ENCODE data around the gene RBBP4. TPM values are rescaled to one million over a fixed set of nuclear protein-coding genes. Genes with fewer than 3 reads are reported as not detected.
A peak's percentile ranks its signal among the peaks of the same experiment; 100 is the strongest.

Gene RBBP4
- total and polyA plus RNA-seq, 2 of the 13 experiments (the other 11 are each of a cell fraction or from before 2014, with no cell fraction given) = 64.4 to 166 TPM

DNA sequence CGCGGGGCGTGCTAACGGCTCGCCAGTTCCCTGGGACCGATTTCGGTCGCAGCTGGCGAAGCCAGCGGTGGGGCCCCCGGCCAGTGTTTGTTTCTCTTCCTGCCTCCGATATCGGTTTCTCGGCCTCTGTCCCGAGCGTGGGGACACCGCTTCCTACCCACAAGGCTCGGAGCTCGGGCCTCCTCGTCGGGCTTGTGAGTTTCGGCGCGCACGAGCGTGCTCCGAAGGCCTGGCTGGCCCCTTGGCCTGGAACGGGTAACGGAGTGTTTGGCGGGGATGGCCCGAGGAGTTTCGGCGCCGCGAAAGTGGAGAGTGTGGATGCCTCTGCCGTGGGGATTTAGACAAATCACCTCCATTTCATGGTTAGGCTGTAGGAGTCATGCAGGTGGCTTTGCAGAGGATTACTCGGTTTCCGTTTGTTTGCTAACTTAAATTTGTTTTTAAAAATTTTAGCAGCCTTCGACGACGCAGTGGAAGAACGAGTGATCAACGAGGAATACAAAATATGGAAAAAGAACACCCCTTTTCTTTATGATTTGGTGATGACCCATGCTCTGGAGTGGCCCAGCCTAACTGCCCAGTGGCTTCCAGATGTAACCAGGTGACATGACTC, 559 bp downstream of the RBBP4 start (continued):
- TF ChIP-seq MIXL1 (CRISPR knock-in tag; IDR thresholded peaks at IDR 0.05) = no peak
- TF ChIP-seq, protein P1, sequence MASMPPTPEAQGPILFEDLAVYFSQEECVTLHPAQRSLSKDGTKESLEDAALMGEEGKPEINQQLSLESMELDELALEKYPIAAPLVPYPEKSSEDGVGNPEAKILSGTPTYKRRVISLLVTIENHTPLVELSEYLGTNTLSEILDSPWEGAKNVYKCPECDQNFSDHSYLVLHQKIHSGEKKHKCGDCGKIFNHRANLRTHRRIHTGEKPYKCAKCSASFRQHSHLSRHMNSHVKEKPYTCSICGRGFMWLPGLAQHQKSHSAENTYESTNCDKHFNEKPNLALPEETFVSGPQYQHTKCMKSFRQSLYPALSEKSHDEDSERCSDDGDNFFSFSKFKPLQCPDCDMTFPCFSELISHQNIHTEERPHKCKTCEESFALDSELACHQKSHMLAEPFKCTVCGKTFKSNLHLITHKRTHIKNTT (CRISPR knock-in tag; IDR thresholded peaks at IDR 0.05) = no peak
- TF ChIP-seq ZNF12 (CRISPR knock-in tag; IDR thresholded peaks at IDR 0.05) = no peak
- TF ChIP-seq, protein P2, sequence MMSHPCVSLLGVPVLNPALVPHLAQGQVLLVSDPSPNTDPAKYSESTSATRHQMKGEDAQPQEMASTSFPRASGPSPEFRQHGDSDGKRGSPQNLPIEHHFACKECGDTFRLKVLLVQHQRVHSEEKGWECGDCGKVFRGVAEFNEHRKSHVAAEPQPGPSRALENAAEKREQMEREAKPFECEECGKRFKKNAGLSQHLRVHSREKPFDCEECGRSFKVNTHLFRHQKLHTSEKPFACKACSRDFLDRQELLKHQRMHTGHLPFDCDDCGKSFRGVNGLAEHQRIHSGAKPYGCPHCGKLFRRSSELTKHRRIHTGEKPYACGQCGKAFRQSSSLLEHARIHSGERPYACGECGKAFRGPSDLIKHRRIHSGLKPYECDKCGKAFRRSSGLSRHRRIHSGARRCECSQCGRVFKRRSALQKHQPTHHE (CRISPR knock-in tag; IDR thresholded peaks at IDR 0.05; ENCODE audit: borderline replicate concordance) = no peak
- TF ChIP-seq BRCA1 (CRISPR knock-in tag; IDR thresholded peaks at IDR 0.05) = 0 out of 2 replicates have a peak, but pooled peaks have one; percentile 4
- TF ChIP-seq SRSF9 (IDR thresholded peaks at IDR 0.05; ENCODE audit: borderline replicate concordance, insufficient read depth, low read depth, low read length, poor library complexity, severe bottlenecking) = no peak
- 0 out of 2 replicates have a peak, but pooled peaks have one; percentile 6 for TF ChIP-seq FOXO1 (CRISPR knock-in tag; IDR thresholded peaks at IDR 0.05)
- TF ChIP-seq ZBTB42 (CRISPR knock-in tag; IDR thresholded peaks at IDR 0.05) = no peak
- TF ChIP-seq NONO (IDR thresholded peaks at IDR 0.05) = no peak
- no peak for TF ChIP-seq NONO (CRISPR knock-in tag; conservative IDR thresholded peaks at IDR 0.05)
- no peak for TF ChIP-seq CEBPB (IDR thresholded peaks at IDR 0.05; ENCODE audit: borderline replicate concordance, low read depth, low read length)
- TF ChIP-seq, protein P3, sequence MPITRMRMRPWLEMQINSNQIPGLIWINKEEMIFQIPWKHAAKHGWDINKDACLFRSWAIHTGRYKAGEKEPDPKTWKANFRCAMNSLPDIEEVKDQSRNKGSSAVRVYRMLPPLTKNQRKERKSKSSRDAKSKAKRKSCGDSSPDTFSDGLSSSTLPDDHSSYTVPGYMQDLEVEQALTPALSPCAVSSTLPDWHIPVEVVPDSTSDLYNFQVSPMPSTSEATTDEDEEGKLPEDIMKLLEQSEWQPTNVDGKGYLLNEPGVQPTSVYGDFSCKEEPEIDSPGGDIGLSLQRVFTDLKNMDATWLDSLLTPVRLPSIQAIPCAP (CRISPR knock-in tag; IDR thresholded peaks at IDR 0.05; ENCODE audit: low read depth) = 0 out of 2 replicates have a peak, but pooled peaks have one; percentile 39
- TF ChIP-seq ZNF670 (CRISPR knock-in tag; IDR thresholded peaks at IDR 0.05; ENCODE audit: borderline replicate concordance) = peak; percentile 44; the same call in 1 of the 2 replicates
- no peak for TF ChIP-seq DNMT3B (CRISPR knock-in tag; conservative IDR thresholded peaks at IDR 0.05)
- TF ChIP-seq, protein P4, sequence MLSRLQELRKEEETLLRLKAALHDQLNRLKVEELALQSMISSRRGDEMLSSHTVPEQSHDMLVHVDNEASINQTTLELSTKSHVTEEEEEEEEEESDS (CRISPR knock-in tag; IDR thresholded peaks at IDR 0.05; ENCODE audit: borderline replicate concordance) = no peak
- TF ChIP-seq ZBTB8A (CRISPR knock-in tag; IDR thresholded peaks at IDR 0.05; ENCODE audit: borderline replicate concordance, low read depth) = no peak
- peak; percentile 72; the same call in 1 of the 2 replicates for TF ChIP-seq ZNF598 (CRISPR knock-in tag; IDR thresholded peaks at IDR 0.05; ENCODE audit: borderline replicate concordance)
- TF ChIP-seq, protein P5, sequence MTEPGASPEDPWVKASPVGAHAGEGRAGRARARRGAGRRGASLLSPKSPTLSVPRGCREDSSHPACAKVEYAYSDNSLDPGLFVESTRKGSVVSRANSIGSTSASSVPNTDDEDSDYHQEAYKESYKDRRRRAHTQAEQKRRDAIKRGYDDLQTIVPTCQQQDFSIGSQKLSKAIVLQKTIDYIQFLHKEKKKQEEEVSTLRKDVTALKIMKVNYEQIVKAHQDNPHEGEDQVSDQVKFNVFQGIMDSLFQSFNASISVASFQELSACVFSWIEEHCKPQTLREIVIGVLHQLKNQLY (CRISPR knock-in tag; IDR thresholded peaks at IDR 0.05) = no peak
- TF ChIP-seq ZNF879 (CRISPR knock-in tag; IDR thresholded peaks at IDR 0.05) = no peak
- peak; percentile 16; the same call in 1 of the 2 replicates for TF ChIP-seq NFKB2 (CRISPR knock-in tag; IDR thresholded peaks at IDR 0.05; ENCODE audit: borderline replicate concordance)
- TF ChIP-seq ZNF841 (CRISPR knock-in tag; IDR thresholded peaks at IDR 0.05; ENCODE audit: borderline replicate concordance) = peak; percentile 48; the same call in 1 of the 2 replicates
- no peak for TF ChIP-seq ASH2L (IDR thresholded peaks at IDR 0.05; ENCODE audit: insufficient read length, low read depth, low read length)
- no peak for TF ChIP-seq ZNF737 (CRISPR knock-in tag; IDR thresholded peaks at IDR 0.05; ENCODE audit: borderline replicate concordance)
- peak; percentile 32; the same call in 1 of the 2 replicates for TF ChIP-seq ZNF766 (CRISPR knock-in tag; IDR thresholded peaks at IDR 0.05; ENCODE audit: borderline replicate concordance)
- TF ChIP-seq ZNF382 (CRISPR knock-in tag; IDR thresholded peaks at IDR 0.05; ENCODE audit: borderline replicate concordance) = no peak
- TF ChIP-seq, protein P6, sequence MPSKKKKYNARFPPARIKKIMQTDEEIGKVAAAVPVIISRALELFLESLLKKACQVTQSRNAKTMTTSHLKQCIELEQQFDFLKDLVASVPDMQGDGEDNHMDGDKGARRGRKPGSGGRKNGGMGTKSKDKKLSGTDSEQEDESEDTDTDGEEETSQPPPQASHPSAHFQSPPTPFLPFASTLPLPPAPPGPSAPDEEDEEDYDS (CRISPR knock-in tag; IDR thresholded peaks at IDR 0.05) = no peak
